H9 (cell line): ENCODE data around the gene GPC1. TPM values are rescaled to one million over a fixed set of nuclear protein-coding genes. Genes with fewer than 3 reads are reported as not detected.

Experiments
- DNase-seq: peaks from one replicate; pipeline ENCODE4 v3.0.0-alpha.2; 2017
- H2AFZ ChIP-seq: one replicate; pipeline ENCODE4 v1.6.1; 2013; ENCODE audit warnings: mild to moderate bottlenecking, low read length, control low read depth, moderate library complexity
- H2AK5ac ChIP-seq: 2 replicates; pipeline ENCODE4 v1.6.1; 2013; ENCODE audit warnings: low read length, control low read depth, mixed read lengths; ENCODE audit not compliant: insufficient read length
- H2BK120ac ChIP-seq: one replicate; pipeline ENCODE4 v1.6.1; 2013; ENCODE audit warnings: low read depth, mild to moderate bottlenecking, low read length, control low read depth, inconsistent platforms; ENCODE audit not compliant: poor library complexity, severe bottlenecking
- H2BK12ac ChIP-seq: 2 replicates; pipeline ENCODE4 v1.6.1; 2013; ENCODE audit warnings: low read length, control low read depth, mixed read lengths, low read depth; ENCODE audit not compliant: insufficient read length
- H2BK15ac ChIP-seq: 2 replicates; pipeline ENCODE4 v1.6.1; 2013; ENCODE audit warnings: low read depth, low read length, control low read depth
- H2BK20ac ChIP-seq: one replicate; pipeline ENCODE4 v1.6.1; 2013; ENCODE audit warnings: low read depth, mild to moderate bottlenecking, low read length, control low read depth, inconsistent platforms; ENCODE audit not compliant: poor library complexity, severe bottlenecking
- H2BK5ac ChIP-seq: 2 replicates; pipeline ENCODE4 v1.6.1; 2013; ENCODE audit warnings: low read length, control low read depth, mixed read lengths; ENCODE audit not compliant: insufficient read length
- H3K14ac ChIP-seq: 2 replicates; pipeline ENCODE4 v1.6.1; 2013; ENCODE audit warnings: low read length, control low read depth; ENCODE audit not compliant: insufficient read depth
- H3K18ac ChIP-seq: 2 replicates; pipeline ENCODE4 v1.6.1; 2013; ENCODE audit warnings: low read depth, mild to moderate bottlenecking, mixed read lengths, low read length, control low read depth; ENCODE audit not compliant: insufficient read length
- H3K23ac ChIP-seq: 2 replicates; pipeline ENCODE4 v1.6.1; 2013; ENCODE audit warnings: low read length, control low read depth, mixed read lengths, low read depth; ENCODE audit not compliant: insufficient read length
- H3K23me2 ChIP-seq: 2 replicates; pipeline ENCODE4 v1.6.1; 2013; ENCODE audit warnings: low read depth, mild to moderate bottlenecking, mixed read lengths, low read length, control low read depth; ENCODE audit not compliant: insufficient read length, poor library complexity, severe bottlenecking
- H3K27ac ChIP-seq: 2 replicates; pipeline ENCODE4 v1.5.1; 2013; ENCODE audit warnings: low read length, control low read depth, mixed read lengths, low read depth; ENCODE audit not compliant: insufficient read length
- H3K27me3 ChIP-seq: 2 replicates; pipeline ENCODE4 v1.6.1; 2013; ENCODE audit warnings: low read length, control low read depth, inconsistent platforms; ENCODE audit not compliant: insufficient read depth
- H3K4ac ChIP-seq: 2 replicates; pipeline ENCODE4 v1.6.1; 2013; ENCODE audit warnings: low read depth, mild to moderate bottlenecking, control low read depth, inconsistent platforms, low read length, moderate library complexity
- H3K4me1 ChIP-seq: 2 replicates; pipeline ENCODE4 v1.6.1; 2013; ENCODE audit warnings: low read length, control low read depth, inconsistent platforms; ENCODE audit not compliant: insufficient read depth
- H3K4me2 ChIP-seq: 2 replicates; pipeline ENCODE4 v1.6.1; 2013; ENCODE audit warnings: low read length, control low read depth, mixed read lengths; ENCODE audit not compliant: insufficient read length, insufficient read depth
- H3K56ac ChIP-seq: 2 replicates; pipeline ENCODE4 v1.6.1; 2013; ENCODE audit warnings: low read depth, mild to moderate bottlenecking, mixed read lengths, low read length, control low read depth; ENCODE audit not compliant: insufficient read length
- H3K79me1 ChIP-seq: 2 replicates; pipeline ENCODE4 v1.6.1; 2013; ENCODE audit warnings: low read depth, mild to moderate bottlenecking, moderate library complexity, low read length, control low read depth, inconsistent platforms; ENCODE audit not compliant: insufficient read depth, poor library complexity, severe bottlenecking
- H3K79me2 ChIP-seq: 2 replicates; pipeline ENCODE4 v1.6.1; 2013; ENCODE audit warnings: low read length, control low read depth, inconsistent platforms; ENCODE audit not compliant: insufficient read depth
- H3K9ac ChIP-seq: 2 replicates; pipeline ENCODE4 v1.6.1; 2013; ENCODE audit warnings: low read length, control low read depth, mixed read lengths; ENCODE audit not compliant: insufficient read length; ENCODE audit errors: extremely low read depth
- H3K9me3 ChIP-seq: one replicate; pipeline ENCODE4 v1.6.1; 2013; ENCODE audit warnings: low read depth, low read length, inconsistent platforms; ENCODE audit not compliant: control insufficient read depth
- H3T11ph ChIP-seq: one replicate; pipeline ENCODE4 v1.6.1; 2013; ENCODE audit warnings: mild to moderate bottlenecking, low read length, control low read depth, inconsistent platforms
- H4K20me1 ChIP-seq: one replicate; pipeline ENCODE4 v1.6.1; 2013; ENCODE audit not compliant: control insufficient read depth, insufficient read length, insufficient read depth
- H4K5ac ChIP-seq: 2 replicates; pipeline ENCODE4 v1.6.1; 2013; ENCODE audit warnings: low read depth, mild to moderate bottlenecking, mixed read lengths, low read length, control low read depth; ENCODE audit not compliant: insufficient read length
- H4K8ac ChIP-seq: replicated peaks from 2 replicates; pipeline ENCODE4 v1.6.1; 2013; ENCODE audit warnings: low read length, control low read depth, mixed read lengths, low read depth; ENCODE audit not compliant: insufficient read length
- H4K91ac ChIP-seq: 2 replicates; pipeline ENCODE4 v1.6.1; 2013; ENCODE audit warnings: low read depth, mild to moderate bottlenecking, moderate library complexity, mixed read lengths, low read length, control low read depth; ENCODE audit not compliant: insufficient read length
- H3K27ac Mint-ChIP-seq, 3 experiments: 2 replicates in 2 of 3; 3 replicates in 1 of 3; pipeline ENCODE4 v1.8.0; 2020 to 2021; ENCODE audit warnings: mixed read lengths in 3 of 3, mild to moderate bottlenecking in 1 of 3, moderate library complexity in 1 of 3
- H3K27me3 Mint-ChIP-seq: 2 replicates; pipeline ENCODE4 v1.8.0; 2021; ENCODE audit warnings: low read depth, mild to moderate bottlenecking, moderate library complexity, mixed read lengths
- H3K36me3 Mint-ChIP-seq, 3 experiments: 2 replicates in 2 of 3; 3 replicates in 1 of 3; pipeline ENCODE4 v1.8.0; 2020 to 2021; ENCODE audit warnings: low read depth in 3 of 3, mixed read lengths in 3 of 3; ENCODE audit not compliant: insufficient read depth in 1 of 3
- H3K4me1 Mint-ChIP-seq, 2 experiments: 2 replicates each; pipeline ENCODE4 v1.8.0; 2020; ENCODE audit warnings: mixed read lengths in 2 of 2
- H3K4me3 Mint-ChIP-seq, 2 experiments: 2 replicates in 1 of 2; 3 replicates in 1 of 2; pipeline ENCODE4 v1.8.0; 2020 to 2021; ENCODE audit warnings: mild to moderate bottlenecking in 2 of 2, mixed read lengths in 2 of 2, moderate library complexity in 1 of 2
- H3K9me3 Mint-ChIP-seq, 2 experiments: 2 replicates in 1 of 2; 3 replicates in 1 of 2; pipeline ENCODE4 v1.8.0; 2020; ENCODE audit warnings: mild to moderate bottlenecking in 2 of 2, mixed read lengths in 2 of 2, moderate library complexity in 1 of 2
- WGBS: extraction: QIAGEN DNeasy Blood & Tissue Kit; methylation state at CpG from one replicate; pipeline ENCODE4 v1.1.7; 2013; ENCODE audit warnings: missing lambda C conversion rate, low lambda C conversion rate, mixed read lengths; ENCODE audit not compliant: insufficient read length; ENCODE audit errors: extremely low coverage; 5-methylcytosine and 5-hydroxymethylcytosine counted together
- total RNA-seq: library from RNA; stranded (reverse); gene quantifications from 2 replicates; pipeline ENCODE4 v1.2.1, GENCODE V29; 2021
- TF ChIP-seq, protein P1 (sequence below): fragments of 200-600 bp; sonication (generic); conservative IDR thresholded peaks from 3 replicates; pipeline ENCODE4 v1.8.0; 2021; ENCODE audit warnings: antibody characterized with exemption, mild to moderate bottlenecking

Gene GPC1
- total RNA-seq, 1 experiment from 2014 or later = 39.4 TPM

DNA sequence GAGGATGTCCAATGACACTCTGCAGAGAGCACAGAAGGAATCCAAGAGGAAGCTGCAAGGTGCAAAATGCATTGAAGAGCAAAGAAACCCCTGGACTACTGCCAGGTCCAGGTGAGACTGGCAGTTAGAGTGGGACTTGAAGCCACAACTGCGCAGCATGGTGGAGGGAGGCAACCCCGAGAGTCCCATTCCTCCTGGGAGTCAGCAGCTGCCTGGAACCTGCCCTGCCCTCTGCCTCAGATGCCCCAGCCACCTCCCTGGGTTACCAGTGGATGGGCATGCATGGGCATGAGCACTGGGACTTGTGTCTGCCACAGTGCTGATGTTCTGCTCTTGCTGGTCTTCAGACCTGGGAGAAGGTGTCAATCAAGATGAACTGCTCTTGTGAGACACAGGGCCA, 79.2 kb downstream of the GPC1 start:
- H3K9me3 ChIP-seq = no peaks in the 10 kb centered on the region
- H2BK120ac ChIP-seq = no peak overlapping the region
- Mint-ChIP-seq H3K27me3 (peaks cover 16% of the 10 kb centered on the region), H3K9me3 (peaks cover 2 to 4% of the 10 kb centered on the region in 2 experiments; a peak in 1 of 5 replicates), H3K4me1 (peaks cover 0 to 2% of the 10 kb centered on the region in 2 experiments; a peak in 1 of 4 replicates), H3K27ac (no peak overlapping the region), H3K4me3 (no peak overlapping the region), H3K36me3 (no peaks in the 10 kb centered on the region)
- H2BK20ac ChIP-seq = no peak overlapping the region
- H2BK5ac ChIP-seq = no peak overlapping the region
- H3K23me2 ChIP-seq = no peaks in the 10 kb centered on the region
- H3K9ac ChIP-seq = no peak overlapping the region
- no peak overlapping the region for H3K18ac ChIP-seq
- no peak overlapping the region for H2BK15ac ChIP-seq
- no peak overlapping the region for H3K4me2 ChIP-seq
- no peak overlapping the region for H3K23ac ChIP-seq
- no peak overlapping the region for H4K8ac ChIP-seq
- WGBS = no CpG with 5 or more reads among the region's 2 CpGs
- H4K5ac ChIP-seq = no peak overlapping the region
- H4K91ac ChIP-seq = no peak overlapping the region
- no peaks in the 10 kb centered on the region for H3K4me1 ChIP-seq
- no peak overlapping the region for H3K27ac ChIP-seq
- no peaks in the 10 kb centered on the region for H4K20me1 ChIP-seq
- no peak overlapping the region; the same call in 1 of the 2 replicates for H3K14ac ChIP-seq
- H3K79me2 ChIP-seq = no peaks in the 10 kb centered on the region
- DNase-seq = peak; percentile 11
- H2AK5ac ChIP-seq = no peak overlapping the region
- H3T11ph ChIP-seq = no peak overlapping the region
- no peak overlapping the region for H2BK12ac ChIP-seq
- H3K27me3 ChIP-seq = no peaks in the 10 kb centered on the region; the same call in 1 of the 2 replicates
- no peaks in the 10 kb centered on the region for H3K79me1 ChIP-seq
- H3K56ac ChIP-seq = no peak overlapping the region
- TF ChIP-seq, protein P1, sequence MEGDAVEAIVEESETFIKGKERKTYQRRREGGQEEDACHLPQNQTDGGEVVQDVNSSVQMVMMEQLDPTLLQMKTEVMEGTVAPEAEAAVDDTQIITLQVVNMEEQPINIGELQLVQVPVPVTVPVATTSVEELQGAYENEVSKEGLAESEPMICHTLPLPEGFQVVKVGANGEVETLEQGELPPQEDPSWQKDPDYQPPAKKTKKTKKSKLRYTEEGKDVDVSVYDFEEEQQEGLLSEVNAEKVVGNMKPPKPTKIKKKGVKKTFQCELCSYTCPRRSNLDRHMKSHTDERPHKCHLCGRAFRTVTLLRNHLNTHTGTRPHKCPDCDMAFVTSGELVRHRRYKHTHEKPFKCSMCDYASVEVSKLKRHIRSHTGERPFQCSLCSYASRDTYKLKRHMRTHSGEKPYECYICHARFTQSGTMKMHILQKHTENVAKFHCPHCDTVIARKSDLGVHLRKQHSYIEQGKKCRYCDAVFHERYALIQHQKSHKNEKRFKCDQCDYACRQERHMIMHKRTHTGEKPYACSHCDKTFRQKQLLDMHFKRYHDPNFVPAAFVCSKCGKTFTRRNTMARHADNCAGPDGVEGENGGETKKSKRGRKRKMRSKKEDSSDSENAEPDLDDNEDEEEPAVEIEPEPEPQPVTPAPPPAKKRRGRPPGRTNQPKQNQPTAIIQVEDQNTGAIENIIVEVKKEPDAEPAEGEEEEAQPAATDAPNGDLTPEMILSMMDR = no peak
- H2AFZ ChIP-seq = no peak overlapping the region
- H3K4ac ChIP-seq = no peak overlapping the region
